ENCODE data around the gene MAS1L.

DNA sequence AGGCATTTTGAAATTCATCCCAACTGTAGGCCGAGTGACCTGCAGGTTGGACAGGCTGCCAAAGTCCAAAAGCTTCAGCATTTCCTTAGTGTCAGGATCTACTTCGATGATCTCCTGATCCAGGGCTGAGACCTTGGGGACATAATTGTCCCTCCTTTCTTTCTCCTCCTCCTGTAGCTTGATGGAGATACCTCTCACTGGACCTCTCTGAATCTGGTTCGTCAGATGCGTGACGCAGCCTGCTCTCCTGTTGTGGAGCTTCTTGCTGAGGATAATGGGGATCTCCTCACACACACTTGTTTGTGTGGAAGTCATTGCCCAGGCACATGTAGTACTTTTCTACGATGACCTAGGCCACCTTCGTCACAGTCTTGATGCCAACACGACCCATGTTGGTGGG is 1.5 kb upstream of the MAS1L start:
- TF ChIP-seq POLR2A (IDR thresholded peaks at IDR 0.05) (no peak), POLR2AphosphoS5 (IDR thresholded peaks at IDR 0.05) (no peak)
- TF ChIP-seq, protein P1, sequence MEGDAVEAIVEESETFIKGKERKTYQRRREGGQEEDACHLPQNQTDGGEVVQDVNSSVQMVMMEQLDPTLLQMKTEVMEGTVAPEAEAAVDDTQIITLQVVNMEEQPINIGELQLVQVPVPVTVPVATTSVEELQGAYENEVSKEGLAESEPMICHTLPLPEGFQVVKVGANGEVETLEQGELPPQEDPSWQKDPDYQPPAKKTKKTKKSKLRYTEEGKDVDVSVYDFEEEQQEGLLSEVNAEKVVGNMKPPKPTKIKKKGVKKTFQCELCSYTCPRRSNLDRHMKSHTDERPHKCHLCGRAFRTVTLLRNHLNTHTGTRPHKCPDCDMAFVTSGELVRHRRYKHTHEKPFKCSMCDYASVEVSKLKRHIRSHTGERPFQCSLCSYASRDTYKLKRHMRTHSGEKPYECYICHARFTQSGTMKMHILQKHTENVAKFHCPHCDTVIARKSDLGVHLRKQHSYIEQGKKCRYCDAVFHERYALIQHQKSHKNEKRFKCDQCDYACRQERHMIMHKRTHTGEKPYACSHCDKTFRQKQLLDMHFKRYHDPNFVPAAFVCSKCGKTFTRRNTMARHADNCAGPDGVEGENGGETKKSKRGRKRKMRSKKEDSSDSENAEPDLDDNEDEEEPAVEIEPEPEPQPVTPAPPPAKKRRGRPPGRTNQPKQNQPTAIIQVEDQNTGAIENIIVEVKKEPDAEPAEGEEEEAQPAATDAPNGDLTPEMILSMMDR (IDR thresholded peaks at IDR 0.05) = no peak

Data from upper lobe of left lung (tissue), 4 donors.